ENCODE data around the gene VPS13D.

The VPS13D gene

DNA sequence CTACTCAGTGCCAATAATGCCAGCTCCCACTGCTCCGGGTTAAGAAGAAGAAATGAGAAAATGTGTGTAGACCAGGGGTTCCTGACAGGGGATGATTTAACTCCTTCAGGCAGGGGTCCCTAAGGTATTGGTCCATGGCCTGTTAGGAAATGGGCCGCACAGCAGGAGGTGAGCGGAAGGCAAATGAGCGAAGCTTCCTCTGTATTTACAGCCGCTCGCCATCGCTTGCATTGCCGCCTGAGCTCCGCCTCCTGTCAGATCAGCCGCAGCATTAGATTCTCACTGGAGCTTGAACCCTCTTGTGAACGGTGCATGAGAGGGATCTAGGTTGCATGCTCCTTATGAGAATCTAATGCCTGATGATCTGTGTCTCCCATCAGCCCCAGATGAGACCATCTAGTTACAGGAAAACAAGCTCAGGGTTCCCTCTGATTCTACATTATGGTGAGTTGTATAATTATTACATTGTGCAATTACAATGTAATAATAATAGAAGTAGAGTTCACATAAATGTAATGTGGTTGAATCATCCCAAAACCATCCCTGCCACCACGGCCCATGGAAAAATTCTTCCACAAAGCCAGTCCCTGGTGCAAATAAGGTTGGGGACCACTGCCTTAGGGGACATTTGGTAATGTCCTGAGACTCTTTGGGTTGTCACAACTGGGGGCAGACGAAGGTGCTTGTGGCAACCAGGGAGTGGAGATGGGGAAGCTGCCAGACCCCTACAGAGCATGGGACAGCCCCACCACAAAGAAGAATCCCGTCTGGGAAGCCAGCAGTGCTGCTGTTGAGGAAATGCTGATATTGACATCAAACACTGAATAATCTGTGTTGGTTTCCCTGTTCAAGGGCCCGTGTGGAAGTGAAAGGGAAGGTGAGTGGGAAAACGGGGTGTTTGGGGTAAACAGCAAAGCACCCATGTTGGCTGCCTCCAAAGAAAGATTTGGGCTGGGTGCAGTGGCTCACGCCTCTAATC lies 327.4 kb downstream of the VPS13D start:
- no peak for DNase-seq

DNA sequence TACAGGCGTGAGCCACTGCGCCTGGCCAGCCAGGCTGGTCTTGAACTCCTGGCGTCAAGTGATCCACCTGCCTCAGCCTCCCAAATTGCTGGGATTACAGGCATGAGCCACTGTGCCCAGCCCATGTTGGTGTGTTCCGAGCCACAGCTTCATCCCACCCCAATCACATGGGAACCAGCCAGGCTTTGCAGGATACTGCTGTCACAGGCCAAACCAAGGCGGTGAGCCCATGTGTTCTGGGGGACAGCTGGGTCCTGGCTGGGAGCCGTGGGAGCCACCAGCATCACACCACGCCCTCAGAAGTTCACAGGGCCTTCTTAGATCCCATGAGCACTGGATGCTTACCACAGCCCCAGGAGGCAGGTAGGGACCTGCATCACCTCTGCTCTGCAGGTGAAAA lies 331.3 kb downstream of the VPS13D start:
- no peak for DNase-seq

Measured in activated CD4-positive, alpha-beta T cell treated with anti-CD3 and anti-CD28 coated beads for 48 hours (primary cell).